ENCODE data around the gene DIAPH3. TPM values are rescaled to one million over a fixed set of nuclear protein-coding genes. Genes with fewer than 3 reads are reported as not detected.

Gene DIAPH3
- total and polyA plus RNA-seq, 2 donors (not counting 1 experiment from before 2014, with no cell fraction given), result 0.03 to 0.10 TPM

GRCh38 chr13:59710996-59711701 lies 452.6 kb downstream of the DIAPH3 start:
- Mint-ChIP-seq H3K9me3 (ENCODE audit: insufficient read depth) (no peaks in the 10 kb centered on the region), H3K4me3 (no peak overlapping the region), H3K4me1 (no peaks in the 10 kb centered on the region), H3K27ac (no peak overlapping the region), H3K27me3 (no peaks in the 10 kb centered on the region)
- ATAC-seq (ENCODE audit: low read depth) (no peak), DNase-seq (no peak)
- Histone ChIP-seq H3K27ac (ENCODE audit: low read length in 2 of 2) (no peak overlapping the region), H3K4me1 (ENCODE audit: control insufficient read depth in 2 of 2, insufficient read depth in 2 of 2, low read length in 2 of 2) (no peaks in the 10 kb centered on the region), H3K9ac (ENCODE audit: low read length) (no peak overlapping the region), H3K9me3 (ENCODE audit: control extremely low read depth in 1 of 3, control insufficient read depth in 2 of 3, insufficient read depth in 1 of 3, low read length in 2 of 3) (no peaks in the 10 kb centered on the region), H3K4me3 (ENCODE audit: control extremely low read depth in 1 of 5, extremely low read depth in 1 of 5, insufficient read depth in 1 of 5, low read depth in 2 of 5, low read length in 4 of 5) (no peak overlapping the region), H2AFZ (ENCODE audit: insufficient read depth, low read depth, low read length, poor library complexity, severe bottlenecking) (no peak overlapping the region), H3K79me2 (ENCODE audit: control insufficient read depth, insufficient read depth, low read length) (no peaks in the 10 kb centered on the region), H3K27me3 (replicated peaks in 1 of 4; ENCODE audit: control extremely low read depth in 1 of 4, control insufficient read depth in 3 of 4, insufficient read depth in 4 of 4, low read length in 3 of 4) (no peaks in the 10 kb centered on the region), H3K36me3 (replicated peaks in 1 of 2; ENCODE audit: control extremely low read depth in 1 of 2, control insufficient read depth in 1 of 2, extremely low read depth in 1 of 2, insufficient read depth in 2 of 2, low read length in 1 of 2) (no peaks in the 10 kb centered on the region), H3K4me2 (replicated peaks; ENCODE audit: low read depth, low read length, poor library complexity, severe bottlenecking) (no peak overlapping the region), H4K20me1 (ENCODE audit: control insufficient read depth, insufficient read depth, low read length, poor library complexity, severe bottlenecking) (no peaks in the 10 kb centered on the region)
- intact Hi-C loops (cut with micrococcal nuclease), result no loop called here
- CTCF ChIA-PET, result interaction anchor here (1.1 kb wide), 1 partner anchor 11 kb away, joined by 8 read pairs; no protein-coding TSS in a partner anchor
- no CpG with 5 or more reads among the region's 4 CpGs for WGBS (ENCODE audit: insufficient coverage)
- TF ChIP-seq EZH2 (IDR thresholded peaks at IDR 0.05; ENCODE audit: borderline replicate concordance, insufficient read depth, low read depth, low read length, poor library complexity, severe bottlenecking) (no peak), CTCF (IDR thresholded peaks at IDR 0.05) (no peak)
- POLR2A ChIA-PET, result no interaction called here

- Histone ChIP-seq H2AFZ (ENCODE audit: insufficient read depth, low read depth, low read length, poor library complexity, severe bottlenecking) (no peak overlapping the region), H4K20me1 (ENCODE audit: control insufficient read depth, insufficient read depth, low read length, poor library complexity, severe bottlenecking) (no peaks in the 10 kb centered on the region), H3K4me1 (ENCODE audit: control insufficient read depth in 2 of 2, insufficient read depth in 2 of 2, low read length in 2 of 2) (no peaks in the 10 kb centered on the region), H3K9ac (ENCODE audit: low read length) (no peak overlapping the region), H3K79me2 (ENCODE audit: control insufficient read depth, insufficient read depth, low read length) (no peaks in the 10 kb centered on the region), H3K4me2 (replicated peaks; ENCODE audit: low read depth, low read length, poor library complexity, severe bottlenecking) (no peak overlapping the region), H3K36me3 (replicated peaks in 1 of 2; ENCODE audit: control extremely low read depth in 1 of 2, control insufficient read depth in 1 of 2, extremely low read depth in 1 of 2, insufficient read depth in 2 of 2, low read length in 1 of 2) (no peaks in the 10 kb centered on the region), H3K27ac (ENCODE audit: low read length in 2 of 2) (no peak overlapping the region), H3K27me3 (replicated peaks in 1 of 4; ENCODE audit: control extremely low read depth in 1 of 4, control insufficient read depth in 3 of 4, insufficient read depth in 4 of 4, low read length in 3 of 4) (no peaks in the 10 kb centered on the region), H3K4me3 (ENCODE audit: control extremely low read depth in 1 of 5, extremely low read depth in 1 of 5, insufficient read depth in 1 of 5, low read depth in 2 of 5, low read length in 4 of 5) (no peak overlapping the region), H3K9me3 (ENCODE audit: control extremely low read depth in 1 of 3, control insufficient read depth in 2 of 3, insufficient read depth in 1 of 3, low read length in 2 of 3) (no peaks in the 10 kb centered on the region)
- Mint-ChIP-seq H3K9me3 (ENCODE audit: insufficient read depth) (no peaks in the 10 kb centered on the region), H3K4me1 (no peaks in the 10 kb centered on the region), H3K4me3 (no peak overlapping the region), H3K27me3 (no peaks in the 10 kb centered on the region), H3K27ac (no peak overlapping the region)
- ChIA-PET CTCF (interaction anchor here (1.1 kb wide), 1 partner anchor 12 kb away, joined by 8 read pairs; no protein-coding TSS in a partner anchor), POLR2A (no interaction called here)
- ATAC-seq (ENCODE audit: low read depth) (no peak), DNase-seq (no peak)
- no CpG with 5 or more reads among the region's 1 CpG for WGBS (ENCODE audit: insufficient coverage)
- intact Hi-C loops (cut with micrococcal nuclease), result no loop called here
- TF ChIP-seq CTCF (IDR thresholded peaks at IDR 0.05) (no peak), EZH2 (IDR thresholded peaks at IDR 0.05; ENCODE audit: borderline replicate concordance, insufficient read depth, low read depth, low read length, poor library complexity, severe bottlenecking) (no peak)
These were observed 453.3 kb downstream of the DIAPH3 start for GRCh38 chr13:59710416-59710815.
